GM18502 (cell line): ENCODE results near the gene VCPKMT.
"Not testable (repeated sequence)": the region's sequence is repeated elsewhere in the genome, so short reads cannot be mapped to it uniquely, and the experiment has no call there.

Source experiments
- ATAC-seq: cut with Tn5 transposase; IDR thresholded peaks from one replicate; pipeline ENCODE4 v1.9.1; 2021; ENCODE audit warnings: mild to moderate bottlenecking; ENCODE audit not compliant: unreplicated experiment, poor library complexity

Gene VCPKMT

GRCh38 chr14:50093496-50093895 is 22.9 kb downstream of the VCPKMT start:
- ATAC-seq, result no peak

- no peak for ATAC-seq
Observed at GRCh38 chr14:50092006-50092555, 24.3 kb downstream of the VCPKMT start.

- no peak for ATAC-seq
Observed at GRCh38 chr14:50091240-50091913, 25.0 kb downstream of the VCPKMT start.

- no peak for ATAC-seq
Observed at GRCh38 chr14:50089208-50089607, 27.2 kb downstream of the VCPKMT start.

GRCh38 chr14:50088731-50089130 is 27.6 kb downstream of the VCPKMT start:
- no peak for ATAC-seq

GRCh38 chr14:50088117-50088515 is 28.3 kb downstream of the VCPKMT start:
- ATAC-seq, result no peak

GRCh38 chr14:50087341-50088116 is 28.8 kb downstream of the VCPKMT start:
- ATAC-seq, result no peak

- ATAC-seq, result no peak
Observed at GRCh38 chr14:50086321-50086711, 30.1 kb downstream of the VCPKMT start.

- ATAC-seq, result peak; percentile 52
Observed at GRCh38 chr14:50085570-50086320, 30.6 kb downstream of the VCPKMT start.

GRCh38 chr14:50084666-50085065 is 31.7 kb downstream of the VCPKMT start:
- no peak for ATAC-seq

GRCh38 chr14:50083467-50084337 is 32.7 kb downstream of the VCPKMT start:
- ATAC-seq, result peak; percentile 53

GRCh38 chr14:50082784-50083466 is 33.4 kb downstream of the VCPKMT start:
- peak; percentile 79 for ATAC-seq

GRCh38 chr14:50082308-50082742 is 34.0 kb downstream of the VCPKMT start:
- ATAC-seq, result no peak

- ATAC-seq, result not testable (repeated sequence)
Observed at GRCh38 chr14:50079103-50079502, 37.3 kb downstream of the VCPKMT start.

- ATAC-seq, result not testable (repeated sequence)
Observed at GRCh38 chr14:50073663-50074062, 42.7 kb downstream of the VCPKMT start.

GRCh38 chr14:50072395-50072794 is 44.0 kb downstream of the VCPKMT start:
- ATAC-seq, result no peak

GRCh38 chr14:50070840-50071548 is 45.4 kb downstream of the VCPKMT start:
- ATAC-seq, result no peak

- no peak for ATAC-seq
Observed at GRCh38 chr14:50070230-50070629, 46.1 kb downstream of the VCPKMT start.

- ATAC-seq, result no peak
Observed at GRCh38 chr14:50069325-50069724, 47.0 kb downstream of the VCPKMT start.
